ENCODE measurements around the gene CDCA3.
"Not testable (repeated sequence)": the region's sequence is repeated elsewhere in the genome, so short reads cannot be mapped to it uniquely, and the experiment has no call there.

CDCA3 gene

GRCh38 chr12:6851153-6851920, at the start of gene CDCA3:
CDCA3 (minus strand) TSS chr12:6851286; CDS start chr12:6850952, 334 bp downstream.
- TF ChIP-seq CTCF (IDR thresholded peaks at IDR 0.05; ENCODE audit: low read depth, low read length, missing control alignments), result no peak

GRCh38 chr12:6899837-6900519, 48.9 kb upstream of the CDCA3 start:
- TF ChIP-seq CTCF (IDR thresholded peaks at IDR 0.05; ENCODE audit: low read depth, low read length, missing control alignments), result no peak
- no peak overlapping the region for H3K4me3 ChIP-seq (ENCODE audit: low read depth, low read length)
- DNase-seq (ENCODE audit: low read depth), result no peak

More at GRCh38 chr12:6851153-6851920, at the start of gene CDCA3:
- peak; percentile 98 for DNase-seq (ENCODE audit: low read depth)
- H3K4me3 ChIP-seq (ENCODE audit: low read depth, low read length), result peak within 1 kb of the TSS; percentile 83

- TF ChIP-seq CTCF (IDR thresholded peaks at IDR 0.05; ENCODE audit: low read depth, low read length, missing control alignments), result no peak
- DNase-seq (ENCODE audit: low read depth), result no peak
- no peak overlapping the region for H3K4me3 ChIP-seq (ENCODE audit: low read depth, low read length)
These were observed 48.3 kb upstream of the CDCA3 start for GRCh38 chr12:6899427-6899826.

GRCh38 chr12:6896846-6897435, 45.9 kb upstream of the CDCA3 start:
- H3K4me3 ChIP-seq (ENCODE audit: low read depth, low read length), result no peak overlapping the region
- TF ChIP-seq CTCF (IDR thresholded peaks at IDR 0.05; ENCODE audit: low read depth, low read length, missing control alignments), result no peak
- no peak for DNase-seq (ENCODE audit: low read depth)

- DNase-seq (ENCODE audit: low read depth), result no peak
- no peak overlapping the region for H3K4me3 ChIP-seq (ENCODE audit: low read depth, low read length)
- no peak for TF ChIP-seq CTCF (IDR thresholded peaks at IDR 0.05; ENCODE audit: low read depth, low read length, missing control alignments)
These were observed 43.2 kb upstream of the CDCA3 start for GRCh38 chr12:6894321-6894720.

- H3K4me3 ChIP-seq (ENCODE audit: low read depth, low read length); DNase-seq (ENCODE audit: low read depth): not testable (repeated sequence)
These were observed 41.6 kb upstream of the CDCA3 start for GRCh38 chr12:6892683-6893082.

GRCh38 chr12:6891646-6892001, 40.5 kb upstream of the CDCA3 start:
- no peak for DNase-seq (ENCODE audit: low read depth)
- TF ChIP-seq CTCF (IDR thresholded peaks at IDR 0.05; ENCODE audit: low read depth, low read length, missing control alignments), result no peak
- peak overlapping the region; percentile 62 for H3K4me3 ChIP-seq (ENCODE audit: low read depth, low read length)

Measured in GM12864 (cell line).